H1 (cell line): ENCODE data around the gene MICU1. TPM values are rescaled to one million over a fixed set of nuclear protein-coding genes. Genes with fewer than 3 reads are reported as not detected.

ENCODE experiments used
- BCL11A ChIP-seq, 2 experiments: IDR thresholded peaks; one replicate each; pipeline ENCODE4 v1.6.1; 2011; ENCODE audit warnings: low read depth in 2 of 2, low read length in 2 of 2, mild to moderate bottlenecking in 2 of 2
- CHD1 ChIP-seq: IDR thresholded peaks from 2 replicates; pipeline ENCODE4 v1.6.1; 2012; ENCODE audit warnings: low read depth, low read length, improper control_type of control experiment
- CTBP2 ChIP-seq: IDR thresholded peaks from 2 replicates; pipeline ENCODE4 v1.7.0; 2011; ENCODE audit warnings: borderline replicate concordance, mild to moderate bottlenecking, moderate library complexity, mixed read lengths, low read length; ENCODE audit not compliant: insufficient read depth, insufficient read length
- EZH2 ChIP-seq: fragments of 200-600 bp; sonication (generic); IDR thresholded peaks from 2 replicates; pipeline ENCODE4 v1.7.1; 2012; ENCODE audit warnings: low read depth, mild to moderate bottlenecking, moderate library complexity, low read length, inconsistent platforms; ENCODE audit not compliant: severe bottlenecking
- HDAC6 ChIP-seq: IDR thresholded peaks from one replicate; pipeline ENCODE4 v1.7.1; 2012; ENCODE audit warnings: low read depth, mild to moderate bottlenecking, inconsistent platforms, low read length, moderate library complexity
- JUND ChIP-seq: IDR thresholded peaks from 2 replicates; pipeline ENCODE4 v1.6.1; 2011; ENCODE audit warnings: mild to moderate bottlenecking, improper control_type of control experiment, low read length
- MAFK ChIP-seq: IDR thresholded peaks from 2 replicates; pipeline ENCODE4 v1.6.1; 2012; ENCODE audit warnings: low read depth, mild to moderate bottlenecking, improper control_type of control experiment, low read length
- NRF1 ChIP-seq: IDR thresholded peaks from 2 replicates; pipeline ENCODE4 v1.6.1; 2011; ENCODE audit warnings: mild to moderate bottlenecking, low read depth, low read length, improper control_type of control experiment
- TEAD4 ChIP-seq: IDR thresholded peaks from 2 replicates; pipeline ENCODE4 v1.6.1; 2012; ENCODE audit warnings: low read depth, low read length, inconsistent platforms, mixed read lengths
- YY1 ChIP-seq: IDR thresholded peaks from 2 replicates; pipeline ENCODE4 v1.6.1; 2011; ENCODE audit warnings: low read depth, mild to moderate bottlenecking, low read length
- polyA plus RNA-seq, 7 experiments: library from polyadenylated mRNA; depleted of rRNA in 3 of 7; stranded (reverse) in 5 of 7; unstranded in 2 of 7; fragments of >200 nt in 5 of 7; fragments of 200-250 nt in 2 of 7; gene quantifications; 1 replicate in 5 of 7; 2 replicates in 1 of 7; 4 replicates in 1 of 7; pipeline versions ENCODE4 v1.2.1 to v1.2.3, GENCODE V29; 2011 to 2013; ENCODE audit warnings: missing spikeins in 2 of 7, mixed read lengths in 2 of 7
- total RNA-seq: library from RNA; stranded (reverse); fragmentation: NEBNext Ultra II Directional; extraction: Animal tissue kit (Norgen Biotek cat#: 25700); gene quantifications from 2 replicates; pipeline ENCODE4 v1.2.1, GENCODE V29; 2021
- TF ChIP-seq, protein P1 (sequence below): fragments of 300-600 bp; sonication (generic); IDR thresholded peaks from 2 replicates; pipeline ENCODE4 v1.7.1; 2012; ENCODE audit warnings: low read length, moderate library complexity, mild to moderate bottlenecking, inconsistent platforms; ENCODE audit not compliant: insufficient replicate concordance
- TF ChIP-seq, protein P2 (sequence below): IDR thresholded peaks from 2 replicates; pipeline ENCODE4 v1.6.1; 2012; ENCODE audit warnings: inconsistent platforms

MICU1 gene
- total and polyA plus RNA-seq, 2 of the 8 experiments (the other 6 are each of a cell fraction or from before 2014, with no cell fraction given): 18.0 to 36.7 TPM

DNA sequence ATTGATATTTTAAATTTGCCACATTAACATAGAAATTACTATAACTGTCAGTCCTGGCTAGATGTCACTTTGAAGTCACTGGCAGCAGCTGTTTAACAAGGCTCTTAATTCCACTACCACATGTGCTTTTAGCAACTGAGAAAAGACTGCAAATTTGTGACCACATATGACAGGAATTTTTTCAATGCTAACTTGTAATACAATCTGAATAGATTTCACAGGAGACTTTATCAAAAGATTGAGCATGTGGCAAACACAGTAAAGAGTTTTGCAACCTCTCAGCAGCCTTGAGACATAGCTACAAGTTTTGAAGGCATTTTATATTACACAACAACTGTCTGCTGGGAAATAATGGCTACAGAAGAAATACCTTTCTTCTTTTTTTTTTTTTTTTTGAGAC, 73.0 kb downstream of the MICU1 start (continued):
- TF ChIP-seq, protein P1, sequence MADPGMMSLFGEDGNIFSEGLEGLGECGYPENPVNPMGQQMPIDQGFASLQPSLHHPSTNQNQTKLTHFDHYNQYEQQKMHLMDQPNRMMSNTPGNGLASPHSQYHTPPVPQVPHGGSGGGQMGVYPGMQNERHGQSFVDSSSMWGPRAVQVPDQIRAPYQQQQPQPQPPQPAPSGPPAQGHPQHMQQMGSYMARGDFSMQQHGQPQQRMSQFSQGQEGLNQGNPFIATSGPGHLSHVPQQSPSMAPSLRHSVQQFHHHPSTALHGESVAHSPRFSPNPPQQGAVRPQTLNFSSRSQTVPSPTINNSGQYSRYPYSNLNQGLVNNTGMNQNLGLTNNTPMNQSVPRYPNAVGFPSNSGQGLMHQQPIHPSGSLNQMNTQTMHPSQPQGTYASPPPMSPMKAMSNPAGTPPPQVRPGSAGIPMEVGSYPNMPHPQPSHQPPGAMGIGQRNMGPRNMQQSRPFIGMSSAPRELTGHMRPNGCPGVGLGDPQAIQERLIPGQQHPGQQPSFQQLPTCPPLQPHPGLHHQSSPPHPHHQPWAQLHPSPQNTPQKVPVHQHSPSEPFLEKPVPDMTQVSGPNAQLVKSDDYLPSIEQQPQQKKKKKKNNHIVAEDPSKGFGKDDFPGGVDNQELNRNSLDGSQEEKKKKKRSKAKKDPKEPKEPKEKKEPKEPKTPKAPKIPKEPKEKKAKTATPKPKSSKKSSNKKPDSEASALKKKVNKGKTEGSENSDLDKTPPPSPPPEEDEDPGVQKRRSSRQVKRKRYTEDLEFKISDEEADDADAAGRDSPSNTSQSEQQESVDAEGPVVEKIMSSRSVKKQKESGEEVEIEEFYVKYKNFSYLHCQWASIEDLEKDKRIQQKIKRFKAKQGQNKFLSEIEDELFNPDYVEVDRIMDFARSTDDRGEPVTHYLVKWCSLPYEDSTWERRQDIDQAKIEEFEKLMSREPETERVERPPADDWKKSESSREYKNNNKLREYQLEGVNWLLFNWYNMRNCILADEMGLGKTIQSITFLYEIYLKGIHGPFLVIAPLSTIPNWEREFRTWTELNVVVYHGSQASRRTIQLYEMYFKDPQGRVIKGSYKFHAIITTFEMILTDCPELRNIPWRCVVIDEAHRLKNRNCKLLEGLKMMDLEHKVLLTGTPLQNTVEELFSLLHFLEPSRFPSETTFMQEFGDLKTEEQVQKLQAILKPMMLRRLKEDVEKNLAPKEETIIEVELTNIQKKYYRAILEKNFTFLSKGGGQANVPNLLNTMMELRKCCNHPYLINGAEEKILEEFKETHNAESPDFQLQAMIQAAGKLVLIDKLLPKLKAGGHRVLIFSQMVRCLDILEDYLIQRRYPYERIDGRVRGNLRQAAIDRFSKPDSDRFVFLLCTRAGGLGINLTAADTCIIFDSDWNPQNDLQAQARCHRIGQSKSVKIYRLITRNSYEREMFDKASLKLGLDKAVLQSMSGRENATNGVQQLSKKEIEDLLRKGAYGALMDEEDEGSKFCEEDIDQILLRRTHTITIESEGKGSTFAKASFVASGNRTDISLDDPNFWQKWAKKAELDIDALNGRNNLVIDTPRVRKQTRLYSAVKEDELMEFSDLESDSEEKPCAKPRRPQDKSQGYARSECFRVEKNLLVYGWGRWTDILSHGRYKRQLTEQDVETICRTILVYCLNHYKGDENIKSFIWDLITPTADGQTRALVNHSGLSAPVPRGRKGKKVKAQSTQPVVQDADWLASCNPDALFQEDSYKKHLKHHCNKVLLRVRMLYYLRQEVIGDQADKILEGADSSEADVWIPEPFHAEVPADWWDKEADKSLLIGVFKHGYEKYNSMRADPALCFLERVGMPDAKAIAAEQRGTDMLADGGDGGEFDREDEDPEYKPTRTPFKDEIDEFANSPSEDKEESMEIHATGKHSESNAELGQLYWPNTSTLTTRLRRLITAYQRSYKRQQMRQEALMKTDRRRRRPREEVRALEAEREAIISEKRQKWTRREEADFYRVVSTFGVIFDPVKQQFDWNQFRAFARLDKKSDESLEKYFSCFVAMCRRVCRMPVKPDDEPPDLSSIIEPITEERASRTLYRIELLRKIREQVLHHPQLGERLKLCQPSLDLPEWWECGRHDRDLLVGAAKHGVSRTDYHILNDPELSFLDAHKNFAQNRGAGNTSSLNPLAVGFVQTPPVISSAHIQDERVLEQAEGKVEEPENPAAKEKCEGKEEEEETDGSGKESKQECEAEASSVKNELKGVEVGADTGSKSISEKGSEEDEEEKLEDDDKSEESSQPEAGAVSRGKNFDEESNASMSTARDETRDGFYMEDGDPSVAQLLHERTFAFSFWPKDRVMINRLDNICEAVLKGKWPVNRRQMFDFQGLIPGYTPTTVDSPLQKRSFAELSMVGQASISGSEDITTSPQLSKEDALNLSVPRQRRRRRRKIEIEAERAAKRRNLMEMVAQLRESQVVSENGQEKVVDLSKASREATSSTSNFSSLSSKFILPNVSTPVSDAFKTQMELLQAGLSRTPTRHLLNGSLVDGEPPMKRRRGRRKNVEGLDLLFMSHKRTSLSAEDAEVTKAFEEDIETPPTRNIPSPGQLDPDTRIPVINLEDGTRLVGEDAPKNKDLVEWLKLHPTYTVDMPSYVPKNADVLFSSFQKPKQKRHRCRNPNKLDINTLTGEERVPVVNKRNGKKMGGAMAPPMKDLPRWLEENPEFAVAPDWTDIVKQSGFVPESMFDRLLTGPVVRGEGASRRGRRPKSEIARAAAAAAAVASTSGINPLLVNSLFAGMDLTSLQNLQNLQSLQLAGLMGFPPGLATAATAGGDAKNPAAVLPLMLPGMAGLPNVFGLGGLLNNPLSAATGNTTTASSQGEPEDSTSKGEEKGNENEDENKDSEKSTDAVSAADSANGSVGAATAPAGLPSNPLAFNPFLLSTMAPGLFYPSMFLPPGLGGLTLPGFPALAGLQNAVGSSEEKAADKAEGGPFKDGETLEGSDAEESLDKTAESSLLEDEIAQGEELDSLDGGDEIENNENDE: no peak
- TF ChIP-seq CHD1 (no peak), YY1 (no peak), TEAD4 (no peak), JUND (no peak), BCL11A (IDR thresholded peaks at IDR 0.05; ENCODE audit: low read depth in 2 of 2, low read length in 2 of 2) (no peak), EZH2 (no peak), CTBP2 (no peak), NRF1 (no peak), HDAC6 (no peak), MAFK (no peak)
- TF ChIP-seq, protein P2, sequence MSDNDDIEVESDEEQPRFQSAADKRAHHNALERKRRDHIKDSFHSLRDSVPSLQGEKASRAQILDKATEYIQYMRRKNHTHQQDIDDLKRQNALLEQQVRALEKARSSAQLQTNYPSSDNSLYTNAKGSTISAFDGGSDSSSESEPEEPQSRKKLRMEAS: no peak
